ENCODE data around the gene TIAM2.
"Not testable (repeated sequence)": the region's sequence is repeated elsewhere in the genome, so short reads cannot be mapped to it uniquely, and the experiment has no call there.

TIAM2 gene

GRCh38 chr6:155183095-155183494, 188.0 kb downstream of the TIAM2 start:
- no peak for ATAC-seq (replicated peaks; ENCODE audit: extremely low read depth, poor library complexity, severe bottlenecking)
- Mint-ChIP-seq H3K4me3 (no peak overlapping the region), H3K27ac (ENCODE audit: low read depth) (no peak overlapping the region), H3K9me3 (no peaks in the 10 kb centered on the region), H3K36me3 (ENCODE audit: insufficient read depth) (no peaks in the 10 kb centered on the region), H3K27me3 (no peaks in the 10 kb centered on the region), H3K4me1 (no peaks in the 10 kb centered on the region)
- DNase-seq (ENCODE audit: low spot score in 2 of 2): no peak

GRCh38 chr6:155185041-155185440, 189.9 kb downstream of the TIAM2 start:
- H3K27ac Mint-ChIP-seq (ENCODE audit: low read depth); H3K27me3 Mint-ChIP-seq; H3K9me3 Mint-ChIP-seq; H3K4me1 Mint-ChIP-seq; DNase-seq (ENCODE audit: low spot score in 2 of 2); H3K36me3 Mint-ChIP-seq (ENCODE audit: insufficient read depth); H3K4me3 Mint-ChIP-seq; ATAC-seq (replicated peaks; ENCODE audit: extremely low read depth, poor library complexity, severe bottlenecking): not testable (repeated sequence)

- Mint-ChIP-seq H3K36me3 (ENCODE audit: insufficient read depth) (no peaks in the 10 kb centered on the region), H3K27ac (ENCODE audit: low read depth) (no peak overlapping the region), H3K4me1 (peaks cover 6% of the 10 kb centered on the region), H3K27me3 (no peaks in the 10 kb centered on the region), H3K9me3 (no peaks in the 10 kb centered on the region), H3K4me3 (no peak overlapping the region)
- DNase-seq (ENCODE audit: low spot score in 2 of 2) (no peak), ATAC-seq (replicated peaks; ENCODE audit: extremely low read depth, poor library complexity, severe bottlenecking) (no peak)
These were observed 190.4 kb downstream of the TIAM2 start for GRCh38 chr6:155185544-155185943.

GRCh38 chr6:155186052-155186658, 191.0 kb downstream of the TIAM2 start:
- peak; percentile 24 for ATAC-seq (replicated peaks; ENCODE audit: extremely low read depth, poor library complexity, severe bottlenecking)
- Mint-ChIP-seq H3K27ac (ENCODE audit: low read depth) (no peak overlapping the region), H3K27me3 (no peaks in the 10 kb centered on the region), H3K4me3 (no peak overlapping the region), H3K4me1 (peaks cover 6% of the 10 kb centered on the region), H3K36me3 (ENCODE audit: insufficient read depth) (no peaks in the 10 kb centered on the region), H3K9me3 (no peaks in the 10 kb centered on the region)
- no peak for DNase-seq (ENCODE audit: low spot score in 2 of 2)

- no peaks in the 10 kb centered on the region for H3K36me3 Mint-ChIP-seq (ENCODE audit: insufficient read depth)
- no peak overlapping the region for H3K27ac Mint-ChIP-seq (ENCODE audit: low read depth)
- no peak for ATAC-seq (replicated peaks; ENCODE audit: extremely low read depth, poor library complexity, severe bottlenecking)
- H3K4me1 Mint-ChIP-seq: peaks cover 6% of the 10 kb centered on the region
- H3K4me3 Mint-ChIP-seq: no peak overlapping the region
- DNase-seq (ENCODE audit: low spot score in 2 of 2): no peak
- no peaks in the 10 kb centered on the region for H3K27me3 Mint-ChIP-seq
- H3K9me3 Mint-ChIP-seq: no peaks in the 10 kb centered on the region
These were observed 192.0 kb downstream of the TIAM2 start for GRCh38 chr6:155187106-155187505.

GRCh38 chr6:155187994-155188706, 193.0 kb downstream of the TIAM2 start:
- H3K27ac Mint-ChIP-seq (ENCODE audit: low read depth): no peak overlapping the region
- DNase-seq (ENCODE audit: low spot score in 2 of 2) (no peak), ATAC-seq (replicated peaks; ENCODE audit: extremely low read depth, poor library complexity, severe bottlenecking) (no peak)
- H3K36me3 Mint-ChIP-seq (ENCODE audit: insufficient read depth): no peaks in the 10 kb centered on the region
- no peaks in the 10 kb centered on the region for H3K9me3 Mint-ChIP-seq
- H3K27me3 Mint-ChIP-seq: no peaks in the 10 kb centered on the region
- no peak overlapping the region for H3K4me3 Mint-ChIP-seq
- H3K4me1 Mint-ChIP-seq: peaks cover 6% of the 10 kb centered on the region

GRCh38 chr6:155188707-155189496, 193.8 kb downstream of the TIAM2 start:
- Mint-ChIP-seq H3K4me1 (peaks cover 6% of the 10 kb centered on the region), H3K36me3 (ENCODE audit: insufficient read depth) (no peaks in the 10 kb centered on the region), H3K4me3 (no peak overlapping the region), H3K27ac (ENCODE audit: low read depth) (no peak overlapping the region), H3K27me3 (no peaks in the 10 kb centered on the region), H3K9me3 (no peaks in the 10 kb centered on the region)
- DNase-seq (ENCODE audit: low spot score in 2 of 2) (no peak), ATAC-seq (replicated peaks; ENCODE audit: extremely low read depth, poor library complexity, severe bottlenecking) (no peak)

GRCh38 chr6:155190677-155191076, 195.6 kb downstream of the TIAM2 start:
- Mint-ChIP-seq H3K4me1 (peaks cover 6% of the 10 kb centered on the region), H3K27ac (ENCODE audit: low read depth) (no peak overlapping the region), H3K4me3 (no peak overlapping the region), H3K27me3 (no peaks in the 10 kb centered on the region), H3K36me3 (ENCODE audit: insufficient read depth) (no peaks in the 10 kb centered on the region), H3K9me3 (no peaks in the 10 kb centered on the region)
- DNase-seq (ENCODE audit: low spot score in 2 of 2) (no peak), ATAC-seq (replicated peaks; ENCODE audit: extremely low read depth, poor library complexity, severe bottlenecking) (no peak)

GRCh38 chr6:155193526-155193925, 198.4 kb downstream of the TIAM2 start:
- Mint-ChIP-seq H3K9me3 (no peaks in the 10 kb centered on the region), H3K27me3 (no peaks in the 10 kb centered on the region), H3K4me3 (no peak overlapping the region), H3K27ac (ENCODE audit: low read depth) (no peak overlapping the region), H3K4me1 (peaks cover 6% of the 10 kb centered on the region), H3K36me3 (ENCODE audit: insufficient read depth) (no peaks in the 10 kb centered on the region)
- ATAC-seq (replicated peaks; ENCODE audit: extremely low read depth, poor library complexity, severe bottlenecking): no peak
- DNase-seq (ENCODE audit: low spot score in 2 of 2): no peak

GRCh38 chr6:155194399-155194798, 199.3 kb downstream of the TIAM2 start:
- no peak for DNase-seq (ENCODE audit: low spot score in 2 of 2)
- Mint-ChIP-seq H3K27ac (ENCODE audit: low read depth) (no peak overlapping the region), H3K27me3 (no peaks in the 10 kb centered on the region), H3K4me3 (no peak overlapping the region), H3K9me3 (no peaks in the 10 kb centered on the region), H3K4me1 (peaks cover 4% of the 10 kb centered on the region), H3K36me3 (ENCODE audit: insufficient read depth) (no peaks in the 10 kb centered on the region)
- no peak for ATAC-seq (replicated peaks; ENCODE audit: extremely low read depth, poor library complexity, severe bottlenecking)

- Mint-ChIP-seq H3K27ac (ENCODE audit: low read depth) (no peak overlapping the region), H3K4me1 (no peaks in the 10 kb centered on the region), H3K4me3 (no peak overlapping the region), H3K9me3 (no peaks in the 10 kb centered on the region), H3K27me3 (no peaks in the 10 kb centered on the region), H3K36me3 (ENCODE audit: insufficient read depth) (no peaks in the 10 kb centered on the region)
- DNase-seq (ENCODE audit: low spot score in 2 of 2) (no peak), ATAC-seq (replicated peaks; ENCODE audit: extremely low read depth, poor library complexity, severe bottlenecking) (no peak)
These were observed 200.8 kb downstream of the TIAM2 start for GRCh38 chr6:155195903-155196302.

- DNase-seq (ENCODE audit: low spot score in 2 of 2) (no peak), ATAC-seq (replicated peaks; ENCODE audit: extremely low read depth, poor library complexity, severe bottlenecking) (no peak)
- no peak overlapping the region for H3K4me3 Mint-ChIP-seq
- no peaks in the 10 kb centered on the region for H3K4me1 Mint-ChIP-seq
- H3K36me3 Mint-ChIP-seq (ENCODE audit: insufficient read depth): no peaks in the 10 kb centered on the region
- H3K9me3 Mint-ChIP-seq: no peaks in the 10 kb centered on the region
- no peaks in the 10 kb centered on the region for H3K27me3 Mint-ChIP-seq
- H3K27ac Mint-ChIP-seq (ENCODE audit: low read depth): no peak overlapping the region
These were observed 201.8 kb downstream of the TIAM2 start for GRCh38 chr6:155196911-155197310.

- no peak for DNase-seq (ENCODE audit: low spot score in 2 of 2)
- Mint-ChIP-seq H3K27me3 (no peaks in the 10 kb centered on the region), H3K4me1 (no peaks in the 10 kb centered on the region), H3K36me3 (ENCODE audit: insufficient read depth) (no peaks in the 10 kb centered on the region), H3K9me3 (no peaks in the 10 kb centered on the region), H3K4me3 (no peak overlapping the region), H3K27ac (ENCODE audit: low read depth) (no peak overlapping the region)
- ATAC-seq (replicated peaks; ENCODE audit: extremely low read depth, poor library complexity, severe bottlenecking): no peak
These were observed 202.8 kb downstream of the TIAM2 start for GRCh38 chr6:155197932-155198331.
